NCI-H510A treated with DMSO at 0.1 percent for 48 hours (cell line): ENCODE measurements around the gene RHOXF2.

Experiments used
- DNase-seq: peaks from one replicate; lab custom pipeline; 2025; lab: John Stamatoyannopoulos, UW

Gene RHOXF2

DNA sequence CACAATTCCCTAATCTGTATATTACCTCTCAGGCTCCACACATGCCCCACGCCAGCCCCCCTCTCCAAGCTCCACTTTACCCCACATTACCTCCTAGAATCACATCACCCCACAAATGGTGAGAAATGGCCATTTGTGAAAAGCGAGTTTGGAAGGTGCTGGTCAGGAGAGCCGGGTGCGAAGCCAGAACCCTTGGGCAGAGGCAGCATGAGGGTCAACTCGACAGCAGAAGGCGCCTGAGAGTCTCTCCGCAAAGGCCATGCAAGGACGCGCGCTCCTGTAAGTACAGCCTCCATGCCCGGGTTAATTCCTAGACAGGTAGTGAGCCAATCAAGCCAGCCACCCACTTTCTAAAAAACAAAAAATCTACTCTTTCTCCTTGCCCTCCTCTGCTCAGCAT, 42.4 kb downstream of the RHOXF2 start:
- DNase-seq: no peak

GRCh38 chrX:120205816-120206753, 47.7 kb downstream of the RHOXF2 start:
- DNase-seq: no peak

GRCh38 chrX:120207009-120207605, 48.7 kb downstream of the RHOXF2 start:
- DNase-seq: no peak

GRCh38 chrX:120213438-120214265, 55.2 kb downstream of the RHOXF2 start:
- DNase-seq: peak; percentile 26
